ENCODE data around the gene CELF1.

The CELF1 gene

DNA sequence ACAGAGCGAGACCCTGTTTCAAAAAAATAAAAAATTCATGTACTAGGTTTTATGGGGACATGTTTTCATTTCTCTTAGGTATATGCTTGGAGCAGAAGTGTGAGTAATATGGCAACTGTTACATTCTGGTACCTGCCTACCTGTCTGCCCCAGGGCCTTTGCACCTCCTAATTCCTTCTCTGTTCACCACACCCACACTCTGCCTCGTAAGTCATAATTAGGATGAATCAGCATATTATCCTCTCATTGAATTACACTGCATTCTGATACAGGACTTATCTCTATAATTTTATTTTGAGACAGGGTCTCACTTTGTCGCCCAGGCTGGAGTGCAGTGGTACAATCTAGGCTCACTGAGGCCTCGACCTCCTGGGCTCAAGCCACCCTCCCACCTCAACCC, 100.9 kb downstream of the CELF1 start:
- in situ Hi-C loops (cut with HindIII; ENCODE audit: low sequenced_read_pairs) = no loop called here

DNA sequence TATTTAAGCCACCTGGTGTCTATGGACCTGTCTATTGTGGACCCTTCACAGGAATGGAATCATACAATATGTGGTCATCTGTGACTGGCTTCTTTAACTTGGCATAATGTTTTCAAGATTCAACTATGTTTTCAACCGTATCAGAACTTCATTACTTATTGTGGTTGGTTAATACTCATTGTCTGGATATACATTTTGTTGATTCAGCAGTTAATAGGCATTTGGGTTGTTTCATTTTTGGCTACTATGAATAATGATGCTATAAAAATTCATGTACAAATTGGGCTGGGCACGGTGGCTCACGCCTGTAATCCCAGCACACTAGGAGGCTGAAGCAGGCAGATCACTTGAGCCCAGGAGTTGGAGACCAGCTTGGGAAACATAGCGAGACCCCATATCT, 101.5 kb downstream of the CELF1 start:
- in situ Hi-C loops (cut with HindIII; ENCODE audit: low sequenced_read_pairs) = no loop called here

DNA sequence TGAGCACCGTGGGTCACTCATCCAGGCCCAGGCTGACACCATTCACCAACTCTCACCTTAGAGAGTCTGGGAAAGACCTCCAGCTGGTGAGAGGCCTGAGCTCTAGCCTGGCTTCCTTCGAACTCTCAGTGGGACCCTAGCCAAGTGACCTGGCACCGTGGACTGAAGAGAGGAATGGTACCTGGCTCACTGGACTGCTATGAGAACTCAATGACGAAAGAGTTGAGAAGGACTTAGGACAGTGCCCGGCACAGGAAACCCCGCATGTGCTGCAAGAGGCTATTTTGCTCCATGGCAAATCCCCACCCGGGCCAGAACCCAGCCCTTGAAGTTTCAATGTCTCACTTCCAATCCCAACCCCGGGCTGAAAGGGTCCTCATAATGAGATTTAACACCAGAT, 103.4 kb downstream of the CELF1 start:
- in situ Hi-C loops (cut with HindIII; ENCODE audit: low sequenced_read_pairs) = no loop called here

DNA sequence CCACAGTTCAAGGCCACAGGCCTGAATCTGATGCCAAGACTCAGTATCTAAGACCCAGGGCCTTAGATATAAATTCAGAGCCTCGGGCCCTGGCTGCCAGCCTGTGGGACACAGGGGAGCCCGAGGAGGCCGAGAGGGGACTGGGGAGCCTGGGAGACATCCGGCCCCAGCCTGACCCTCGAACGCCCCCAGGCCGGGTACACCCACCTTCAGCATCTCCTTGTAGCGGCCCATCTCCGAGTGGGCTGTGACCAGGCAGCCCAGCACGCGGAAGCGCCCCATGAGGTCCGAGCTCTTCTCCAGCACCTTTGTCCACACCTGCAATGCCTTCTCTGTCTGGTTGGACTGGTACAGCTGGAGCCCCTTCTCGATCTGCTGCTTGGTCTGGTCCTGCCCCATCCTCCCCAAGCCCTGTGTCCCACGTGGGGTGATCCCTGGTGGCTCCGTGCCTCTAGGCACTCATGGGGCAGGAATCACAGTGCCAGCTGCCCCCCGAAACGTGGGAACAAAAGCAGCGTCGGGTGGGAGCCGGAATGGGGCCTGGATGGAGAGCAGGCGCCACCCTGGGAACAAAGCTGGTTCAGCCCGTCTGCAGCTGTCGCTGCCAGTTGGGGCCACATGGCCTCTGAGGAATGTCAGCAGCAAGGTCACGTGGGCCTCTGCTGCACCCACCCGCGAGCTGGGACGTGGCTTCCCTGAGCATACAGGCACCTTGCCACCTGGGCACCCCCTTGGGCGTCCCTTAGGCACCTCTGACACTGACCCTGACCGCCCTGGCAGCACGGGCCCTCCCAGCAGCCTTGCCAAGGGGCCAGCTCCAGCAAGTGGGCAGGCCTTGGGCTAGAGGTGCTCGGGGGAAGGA, 104.1 kb downstream of the CELF1 start, which contains the start of gene RAPSN:
Gene RAPSN (minus strand): TSS at position 571 of the 862 bp plus-strand sequence. CDS start 172 bp downstream, at position 399.
- in situ Hi-C loops (cut with HindIII; ENCODE audit: low sequenced_read_pairs) = no loop called here

DNA sequence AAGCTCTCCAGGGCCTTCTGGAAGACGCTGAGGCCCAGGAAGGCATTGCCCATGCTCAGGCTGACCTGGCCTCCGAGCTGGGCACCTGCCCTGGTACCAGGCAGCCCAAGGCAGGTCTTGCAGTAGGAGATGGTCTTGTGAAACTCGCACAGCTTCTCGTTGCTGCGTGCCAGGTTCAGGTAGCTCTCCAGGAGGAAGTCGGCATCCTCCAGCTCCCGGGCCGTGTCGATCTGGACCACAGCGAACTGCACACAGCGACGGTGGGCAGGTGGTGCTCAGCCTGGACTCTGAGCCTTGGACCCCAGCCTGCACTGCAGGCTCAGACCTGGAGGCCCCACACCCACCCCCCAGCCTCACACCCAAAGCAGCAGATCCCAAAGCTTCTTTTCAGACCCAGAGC, 105.0 kb downstream of the CELF1 start:
- in situ Hi-C loops (cut with HindIII; ENCODE audit: low sequenced_read_pairs) = no loop called here

DNA sequence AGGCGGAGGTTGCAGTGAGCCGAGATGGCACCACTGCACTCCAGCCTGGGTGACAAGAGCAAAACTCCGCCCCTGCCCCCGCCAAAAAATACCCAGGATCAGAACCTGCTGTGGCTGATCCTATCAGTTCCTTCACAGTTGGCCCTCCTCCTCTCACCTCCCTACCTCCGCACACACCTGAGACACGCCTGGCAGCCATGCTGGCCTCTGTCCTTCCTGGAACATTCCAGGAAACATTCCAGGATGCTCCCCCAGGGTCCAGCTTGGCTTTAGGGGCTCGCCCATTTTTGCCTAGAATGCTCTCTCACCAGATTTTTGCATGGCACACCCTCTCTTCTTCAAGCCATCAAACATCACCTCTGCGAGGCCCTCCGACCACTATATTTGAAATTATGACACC, 106.1 kb downstream of the CELF1 start:
- in situ Hi-C loops (cut with HindIII; ENCODE audit: low sequenced_read_pairs) = no loop called here

DNA sequence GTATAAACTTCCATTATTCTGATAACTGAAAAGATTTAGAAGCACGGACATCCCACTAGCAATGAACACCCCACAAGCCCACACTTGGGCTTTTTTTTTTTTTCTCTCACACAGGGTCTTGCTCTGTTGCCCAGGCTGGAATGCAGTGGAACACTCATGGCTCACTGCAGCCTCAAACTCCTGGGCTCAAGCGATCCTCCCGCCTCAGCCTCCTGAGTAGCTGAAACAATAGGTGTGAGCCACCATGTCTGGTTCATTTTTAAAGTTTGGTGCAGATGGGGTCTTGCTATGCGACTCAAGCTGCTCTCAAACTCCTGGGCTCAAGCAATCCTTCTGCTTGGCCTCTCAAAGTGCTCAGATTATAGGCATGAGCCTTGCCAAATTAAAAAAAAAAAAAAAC, 107.1 kb downstream of the CELF1 start:
- in situ Hi-C loops (cut with HindIII; ENCODE audit: low sequenced_read_pairs) = no loop called here

DNA sequence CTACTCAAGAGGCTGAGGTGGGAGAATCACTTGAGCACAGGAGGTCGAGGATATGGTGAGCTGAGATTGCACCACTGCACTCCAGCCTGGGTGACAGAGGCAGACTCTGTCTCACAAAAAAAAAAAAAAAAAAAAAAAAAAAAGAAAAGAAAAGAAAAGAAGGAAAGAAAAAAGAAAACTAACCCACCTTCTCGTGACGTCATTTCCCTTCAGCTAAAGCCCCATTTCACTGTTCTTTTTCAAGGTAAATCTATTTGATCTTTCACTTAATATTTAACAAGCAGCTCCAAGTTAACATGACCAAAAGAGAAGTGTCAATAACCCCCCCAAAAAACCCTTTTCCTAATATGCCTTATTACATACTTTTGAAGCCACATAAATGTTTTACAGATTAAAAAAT, 109.1 kb downstream of the CELF1 start:
- in situ Hi-C loops (cut with HindIII; ENCODE audit: low sequenced_read_pairs) = no loop called here

DNA sequence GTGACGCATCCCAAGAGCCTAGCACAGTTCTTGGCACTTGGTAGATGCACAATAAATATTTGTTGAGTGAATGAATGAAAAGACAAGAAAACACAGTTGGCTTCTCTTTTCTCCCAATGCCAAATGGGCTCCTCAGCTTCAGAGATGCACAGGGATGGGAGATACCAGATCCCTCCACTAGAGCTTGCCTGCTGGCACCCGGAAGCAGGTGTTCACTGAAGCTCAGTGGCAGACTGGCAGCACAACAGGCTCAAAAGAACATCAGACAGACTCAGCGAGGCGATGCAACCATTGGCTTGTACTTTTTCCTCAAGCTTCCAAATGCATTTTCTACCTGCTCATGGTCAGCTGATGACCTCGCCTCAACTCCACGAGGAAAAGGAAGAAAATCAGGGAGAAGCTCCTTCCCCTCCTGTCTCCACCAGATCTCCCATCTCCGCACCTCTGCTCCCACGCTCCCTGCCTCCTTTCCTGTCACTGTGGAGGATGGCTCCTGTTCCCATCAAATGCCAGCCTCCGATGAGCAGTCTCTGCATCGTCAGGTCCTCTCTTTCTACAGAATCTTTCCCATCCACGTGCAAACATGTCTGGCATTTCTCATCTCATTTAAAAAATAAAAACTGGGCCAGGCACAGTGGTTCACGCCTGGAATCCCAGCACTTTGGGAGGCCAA, 109.8 kb downstream of the CELF1 start:
- in situ Hi-C loops (cut with HindIII; ENCODE audit: low sequenced_read_pairs) = no loop called here

DNA sequence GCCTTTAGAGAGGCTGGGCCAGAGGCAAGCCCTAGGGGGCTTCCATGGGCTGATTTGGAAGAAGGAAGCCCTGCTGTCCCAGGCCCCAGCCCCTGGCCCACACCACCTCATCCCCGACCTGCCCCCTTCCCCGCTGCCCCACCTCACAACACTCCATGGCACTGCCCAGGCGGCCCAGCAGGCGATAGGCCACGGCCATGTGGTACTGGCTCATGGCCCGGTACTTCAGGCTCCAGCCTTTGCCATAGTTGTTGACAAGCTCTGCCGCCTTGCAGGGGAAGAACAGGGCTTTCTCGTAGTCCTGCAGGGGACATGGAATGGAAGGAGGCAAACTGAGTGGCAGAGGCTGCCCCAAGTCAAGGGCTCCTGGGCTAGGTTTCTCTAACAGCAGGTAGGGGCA, 110.4 kb downstream of the CELF1 start:
- in situ Hi-C loops (cut with HindIII; ENCODE audit: low sequenced_read_pairs) = no loop called here

DNA sequence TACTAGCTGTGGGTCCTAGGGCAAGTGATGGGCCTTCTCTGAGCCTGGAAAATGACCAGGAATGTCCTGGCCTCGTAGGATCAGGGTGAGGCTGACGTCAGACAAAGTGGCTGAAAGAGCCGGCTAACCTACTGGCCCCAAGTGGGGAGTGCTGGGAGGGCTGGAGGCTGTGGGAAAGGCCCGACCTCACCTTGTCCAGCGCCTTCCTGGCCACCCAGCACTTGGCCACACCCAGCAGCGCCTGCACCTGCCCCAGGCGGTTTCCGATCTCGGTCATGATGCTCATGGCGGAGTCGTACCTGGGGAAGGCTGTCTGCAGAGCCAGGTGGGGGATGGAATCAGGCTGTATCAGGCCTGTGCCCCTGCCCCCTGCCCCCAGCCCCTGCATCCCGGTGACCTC, 111.5 kb downstream of the CELF1 start:
- in situ Hi-C loops (cut with HindIII; ENCODE audit: low sequenced_read_pairs) = no loop called here

DNA sequence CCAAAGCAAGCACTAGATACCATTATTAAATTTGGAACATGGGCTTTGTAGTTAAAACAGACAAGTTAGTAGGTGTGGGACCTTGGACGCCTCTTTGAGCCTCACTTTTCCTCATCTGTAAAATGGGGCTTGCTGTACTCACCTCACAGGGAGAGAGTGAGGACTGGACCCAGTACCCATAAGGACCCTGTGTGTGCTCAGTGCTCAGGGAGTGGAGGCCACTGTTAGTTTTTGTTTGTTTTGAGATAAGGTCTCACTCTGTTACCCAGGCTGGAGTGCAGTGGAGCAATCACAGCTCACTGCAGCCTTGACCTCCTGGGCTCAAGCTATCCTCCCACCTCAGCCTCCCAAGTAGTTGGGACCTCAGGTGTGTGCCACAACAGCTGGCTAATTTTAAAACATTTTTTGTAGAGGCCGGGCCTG, 112.9 kb downstream of the CELF1 start:
- in situ Hi-C loops (cut with HindIII; ENCODE audit: low sequenced_read_pairs) = no loop called here

DNA sequence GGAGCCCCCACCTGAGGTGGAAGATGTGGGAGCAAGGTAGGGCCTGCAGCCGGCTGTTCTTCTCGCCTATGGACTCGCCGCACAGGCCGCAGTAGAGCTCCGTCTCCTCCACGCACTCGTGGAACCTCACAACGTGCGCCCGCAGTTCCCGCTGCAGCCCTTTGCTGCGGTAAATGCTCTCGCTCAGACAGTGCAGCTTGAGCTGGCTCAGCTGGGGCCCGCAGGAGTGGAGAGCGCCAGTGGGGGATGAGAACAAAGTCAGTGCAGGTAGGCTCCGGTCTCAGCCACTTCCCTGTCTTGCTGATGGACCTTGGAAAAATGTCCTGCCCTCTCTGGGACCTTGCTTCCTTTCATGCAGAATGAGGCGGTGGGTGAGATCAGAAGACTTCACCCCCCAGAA, 114.2 kb downstream of the CELF1 start:
- in situ Hi-C loops (cut with HindIII; ENCODE audit: low sequenced_read_pairs) = no loop called here

DNA sequence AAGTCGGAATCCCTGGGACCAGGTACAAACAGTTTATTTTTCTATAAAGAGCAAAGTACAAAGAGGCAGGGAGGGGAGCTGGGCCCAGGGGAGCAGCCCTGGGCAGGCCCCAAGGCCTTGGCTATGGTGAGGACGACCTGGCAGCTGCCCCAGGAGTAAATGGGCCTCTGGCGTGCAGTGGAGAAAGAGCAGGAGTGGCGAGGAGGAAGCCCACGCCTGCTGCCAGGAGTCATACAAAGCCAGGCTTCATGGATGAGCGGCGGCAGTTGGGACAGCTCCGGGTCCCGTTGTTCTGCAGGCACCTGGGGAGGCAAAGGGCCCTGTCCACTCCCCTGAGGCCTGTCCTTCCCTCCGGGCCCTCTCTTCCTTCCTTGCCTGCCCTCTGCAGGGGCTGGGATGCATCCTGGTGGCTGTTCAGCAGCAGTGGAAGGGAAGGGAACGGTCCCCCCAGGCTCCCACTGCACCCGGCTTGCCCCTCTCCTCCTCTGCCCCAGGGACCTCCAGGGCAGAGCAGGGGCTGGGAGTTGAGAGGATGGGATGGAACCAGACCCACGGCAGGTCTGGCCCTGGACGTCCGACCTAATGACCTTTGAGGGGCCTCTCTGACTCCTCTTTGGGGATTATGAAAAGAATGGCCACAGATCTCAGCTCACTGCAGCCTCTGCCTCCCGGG, 115.0 kb downstream of the CELF1 start:
- in situ Hi-C loops (cut with HindIII; ENCODE audit: low sequenced_read_pairs) = no loop called here

DNA sequence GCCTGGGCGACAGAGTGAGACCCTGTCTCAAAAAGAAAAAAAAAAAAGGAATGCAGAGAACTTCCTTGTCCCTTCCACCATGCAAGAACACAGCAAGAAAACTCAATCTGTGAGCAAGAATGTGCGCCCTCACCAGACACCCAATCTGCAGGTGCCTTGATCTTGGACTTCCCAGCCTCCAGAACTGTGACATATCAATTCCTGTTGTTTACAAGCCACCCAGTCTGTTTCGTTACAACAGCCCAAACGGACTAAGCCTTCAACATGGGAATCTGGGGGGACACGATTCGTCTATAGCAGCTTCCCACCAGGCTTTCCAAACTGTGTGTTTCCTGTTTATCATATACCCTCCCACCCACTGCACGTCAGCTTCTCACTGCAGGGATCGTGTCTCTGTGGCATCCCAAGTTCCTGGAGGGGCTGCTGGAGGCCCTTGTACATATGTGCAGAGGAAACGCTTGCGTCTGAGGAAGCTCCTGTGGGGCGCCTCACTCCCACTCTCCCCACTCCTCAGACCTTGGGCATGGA, 115.7 kb downstream of the CELF1 start:
- in situ Hi-C loops (cut with HindIII; ENCODE audit: low sequenced_read_pairs) = no loop called here

DNA sequence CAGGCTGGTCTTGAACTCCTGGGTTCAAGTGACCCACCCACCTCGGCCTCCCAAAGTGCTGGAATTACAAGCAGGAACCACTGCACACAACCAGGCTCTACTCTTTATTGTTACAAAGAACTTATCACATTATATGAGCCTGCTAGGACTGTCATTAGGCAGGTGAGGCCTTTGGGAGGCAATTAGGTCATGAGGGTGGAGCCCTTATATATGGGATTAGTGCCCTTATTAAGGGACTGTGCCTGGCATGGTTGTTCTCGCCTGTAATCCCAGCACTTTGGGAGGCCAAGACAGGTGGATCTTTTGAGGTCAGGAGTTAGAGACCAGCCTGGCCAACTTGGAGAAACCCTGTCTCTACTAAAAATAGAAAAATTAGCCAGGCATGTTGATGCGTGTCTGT, 116.2 kb downstream of the CELF1 start:
- in situ Hi-C loops (cut with HindIII; ENCODE audit: low sequenced_read_pairs) = no loop called here

DNA sequence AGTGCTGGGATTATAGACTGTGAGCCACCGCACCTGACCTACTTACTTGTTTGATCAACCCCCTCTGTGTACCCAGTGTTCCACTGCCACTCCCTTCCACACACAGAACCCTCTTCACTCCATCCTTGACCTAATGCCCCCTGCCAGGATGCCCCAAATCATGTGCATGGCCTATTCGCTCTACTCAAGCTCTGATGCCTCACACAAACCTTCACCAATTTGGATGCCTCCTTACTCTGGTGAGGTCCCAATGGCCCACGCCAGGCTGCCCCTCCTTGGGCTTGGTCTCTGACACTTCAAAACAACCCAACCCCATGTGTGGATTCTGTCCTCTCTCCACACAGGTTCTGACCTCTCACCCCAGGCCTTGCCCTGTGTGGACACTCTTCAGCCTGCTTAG, 117.2 kb downstream of the CELF1 start:
- in situ Hi-C loops (cut with HindIII; ENCODE audit: low sequenced_read_pairs) = no loop called here

DNA sequence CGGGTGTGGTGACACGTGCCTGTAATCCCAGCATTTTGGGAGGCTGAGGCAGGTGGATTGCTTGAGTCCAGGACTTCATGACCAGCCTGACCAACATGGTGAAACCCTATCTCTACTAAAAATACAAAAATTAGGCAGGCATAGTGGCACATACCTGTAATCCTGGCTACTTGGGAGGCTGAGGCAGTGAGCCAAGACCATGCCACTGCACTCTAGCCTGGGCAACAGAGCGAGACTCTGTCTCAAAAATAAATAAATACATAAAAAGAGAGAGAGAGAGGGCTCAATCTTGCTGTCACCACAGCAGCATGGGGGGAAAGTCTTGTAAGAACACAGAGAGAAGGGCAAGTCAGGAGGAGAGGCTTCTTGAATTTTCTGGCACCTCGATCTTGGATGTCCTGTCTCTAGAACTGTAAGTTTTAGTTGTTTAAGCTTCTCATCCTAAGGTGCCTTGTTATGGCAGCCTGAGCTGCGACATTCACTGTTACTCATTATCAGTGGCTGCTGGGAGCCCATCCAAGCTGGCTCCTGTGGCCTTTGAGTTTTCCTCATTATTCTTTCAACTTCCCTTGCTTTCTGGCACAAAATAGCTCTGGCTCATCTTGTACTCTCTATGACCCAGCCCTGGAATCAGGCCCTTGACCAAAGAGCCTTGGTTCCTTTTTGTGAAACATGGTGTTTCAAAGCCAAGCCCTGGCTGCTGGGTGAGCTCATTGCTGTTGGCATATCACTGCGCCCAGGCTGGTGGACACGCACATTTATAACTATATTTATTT, 118.7 kb downstream of the CELF1 start:
- in situ Hi-C loops (cut with HindIII; ENCODE audit: low sequenced_read_pairs) = no loop called here

DNA sequence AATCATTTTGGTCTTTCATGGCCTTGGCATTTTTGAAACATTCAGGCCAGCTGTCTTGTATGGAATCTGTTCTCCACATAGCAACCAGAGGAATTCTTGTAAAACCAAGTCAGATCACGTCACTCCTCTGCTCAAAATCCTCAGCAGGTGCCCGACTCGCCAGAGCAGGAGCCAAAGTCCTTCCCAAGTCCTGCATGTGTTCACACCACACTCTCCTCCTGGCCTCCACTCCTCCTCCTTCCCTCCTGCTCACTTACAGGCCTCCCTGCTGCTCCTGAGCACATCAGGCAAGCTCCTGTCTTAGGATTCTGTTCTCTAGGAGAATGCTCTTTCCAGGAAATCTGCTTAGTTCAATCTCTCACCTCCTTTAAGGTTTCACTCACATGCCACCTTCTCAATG, 119.8 kb downstream of the CELF1 start:
- in situ Hi-C loops (cut with HindIII; ENCODE audit: low sequenced_read_pairs) = no loop called here

DNA sequence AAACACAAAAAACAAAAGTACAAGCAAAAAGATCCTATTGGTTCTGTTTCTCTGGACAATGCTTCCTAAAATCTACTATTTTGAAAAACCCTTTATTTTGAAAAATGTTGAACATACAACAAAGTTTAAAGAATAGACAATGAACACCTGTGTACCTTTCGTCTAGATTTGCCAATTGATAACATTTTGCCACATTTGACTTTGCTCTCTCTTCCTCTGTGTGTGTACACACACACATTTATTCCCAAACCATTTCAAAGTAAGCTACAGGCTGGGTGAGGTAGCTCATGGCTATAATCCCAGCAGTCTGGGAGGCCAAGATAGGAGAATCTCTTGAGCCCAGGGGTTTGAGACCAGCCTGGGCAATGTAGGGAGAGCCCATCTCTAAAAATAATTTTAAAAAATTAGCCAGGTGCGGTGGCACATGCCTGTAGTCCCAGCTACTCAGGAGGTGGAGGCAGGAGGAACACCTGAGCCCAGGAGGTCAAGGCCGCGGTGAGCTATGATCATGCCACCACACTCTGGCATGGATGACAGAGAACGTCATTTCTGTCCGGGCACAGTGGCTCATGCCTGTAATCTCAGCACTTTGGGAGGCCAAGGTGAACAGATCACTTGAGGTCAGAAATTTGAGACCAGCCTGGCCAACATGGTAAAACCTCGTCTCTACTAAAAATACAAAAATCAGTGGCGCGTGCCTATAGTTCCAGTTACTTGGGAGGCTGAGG, 121.4 kb downstream of the CELF1 start:
- in situ Hi-C loops (cut with HindIII; ENCODE audit: low sequenced_read_pairs) = no loop called here

Measured in DLD1 (cell line).